Ectodermal cell (in vitro differentiated cells): ENCODE measurements around the gene PLEKHA8.

ENCODE experiments used
- H3K27ac ChIP-seq: 2 replicates; pipeline ENCODE4 v1.7.0; 2013; ENCODE audit warnings: mild to moderate bottlenecking, low read depth, low read length; ENCODE audit not compliant: insufficient read depth, poor library complexity, severe bottlenecking
- H3K27me3 ChIP-seq: 2 replicates; pipeline ENCODE4 v1.7.0; 2013; ENCODE audit warnings: mild to moderate bottlenecking, low read length; ENCODE audit not compliant: insufficient read depth, control insufficient read depth, poor library complexity, severe bottlenecking
- H3K36me3 ChIP-seq: one replicate; pipeline ENCODE4 v1.7.0; 2013; ENCODE audit warnings: low read length; ENCODE audit not compliant: control insufficient read depth, insufficient read depth
- H3K4me1 ChIP-seq: one replicate; pipeline ENCODE4 v1.7.0; 2013; ENCODE audit warnings: low read length; ENCODE audit not compliant: control insufficient read depth, insufficient read depth
- H3K4me3 ChIP-seq: 2 replicates; pipeline ENCODE4 v1.7.0; 2013; ENCODE audit warnings: low read depth, low read length, control low read depth; ENCODE audit not compliant: insufficient read depth
- H3K9me3 ChIP-seq: 2 replicates; pipeline ENCODE4 v1.7.0; 2013; ENCODE audit warnings: mild to moderate bottlenecking, low read length, moderate library complexity; ENCODE audit not compliant: control insufficient read depth
- WGBS, 2 experiments: methylation state at CpG; one replicate each; pipeline ENCODE4 v1.1.7; 2013; ENCODE audit warnings: missing lambda C conversion rate in 2 of 2; 5-methylcytosine and 5-hydroxymethylcytosine counted together

Gene PLEKHA8

GRCh38 chr7:30171766-30172447, 143.7 kb downstream of the PLEKHA8 start:
- 80% methylated on average over 9 of the region's 9 CpGs for WGBS, 2 experiments

GRCh38 chr7:30172451-30172850, 144.2 kb downstream of the PLEKHA8 start:
- H3K4me1 ChIP-seq: peaks cover 36% of the 10 kb centered on the region
- H3K9me3 ChIP-seq: no peaks in the 10 kb centered on the region
- H3K27me3 ChIP-seq: no peaks in the 10 kb centered on the region
- H3K4me3 ChIP-seq: no peak overlapping the region
- 93 to 94% methylated on average over 3 of the region's 3 CpGs for WGBS, 2 experiments
- H3K36me3 ChIP-seq: no peaks in the 10 kb centered on the region
- H3K27ac ChIP-seq: no peak overlapping the region

More at GRCh38 chr7:30171766-30172447, 143.7 kb downstream of the PLEKHA8 start:
- H3K4me1 ChIP-seq: peaks cover 36% of the 10 kb centered on the region
- H3K27ac ChIP-seq: no peak overlapping the region
- no peak overlapping the region for H3K4me3 ChIP-seq
- H3K9me3 ChIP-seq: no peaks in the 10 kb centered on the region
- no peaks in the 10 kb centered on the region for H3K36me3 ChIP-seq
- no peaks in the 10 kb centered on the region for H3K27me3 ChIP-seq

- Histone ChIP-seq H3K27ac (peak overlapping the region; percentile 1), H3K9me3 (no peaks in the 10 kb centered on the region), H3K4me3 (no peak overlapping the region), H3K36me3 (no peaks in the 10 kb centered on the region), H3K4me1 (peaks cover 36% of the 10 kb centered on the region), H3K27me3 (no peaks in the 10 kb centered on the region)
- WGBS, 2 experiments: 69 to 77% methylated on average over 13 of the region's 13 CpGs
Measured at GRCh38 chr7:30173058-30173897, 145.1 kb downstream of the PLEKHA8 start.

GRCh38 chr7:30175180-30175579, 147.0 kb downstream of the PLEKHA8 start:
- Histone ChIP-seq H3K36me3 (no peaks in the 10 kb centered on the region), H3K27me3 (no peaks in the 10 kb centered on the region), H3K27ac (no peak overlapping the region), H3K4me1 (peaks cover 18% of the 10 kb centered on the region), H3K9me3 (no peaks in the 10 kb centered on the region), H3K4me3 (no peak overlapping the region)
- WGBS, 2 experiments: 87 to 91% methylated on average over 3 of the region's 3 CpGs

- H3K27me3 ChIP-seq: no peaks in the 10 kb centered on the region
- no peak overlapping the region for H3K4me3 ChIP-seq
- 90 to 91% methylated on average over 7 of the region's 7 CpGs for WGBS, 2 experiments
- H3K27ac ChIP-seq: no peak overlapping the region
- H3K4me1 ChIP-seq: peaks cover 18% of the 10 kb centered on the region
- H3K36me3 ChIP-seq: no peaks in the 10 kb centered on the region
- H3K9me3 ChIP-seq: no peaks in the 10 kb centered on the region
Measured at GRCh38 chr7:30175636-30176147, 147.5 kb downstream of the PLEKHA8 start.

- Histone ChIP-seq H3K27ac (no peak overlapping the region), H3K4me1 (peaks cover 18% of the 10 kb centered on the region), H3K36me3 (no peaks in the 10 kb centered on the region), H3K4me3 (no peak overlapping the region), H3K9me3 (no peaks in the 10 kb centered on the region), H3K27me3 (no peaks in the 10 kb centered on the region)
- 78 to 79% methylated on average over 6 of the region's 6 CpGs for WGBS, 2 experiments
Measured at GRCh38 chr7:30176463-30177109, 148.4 kb downstream of the PLEKHA8 start.

GRCh38 chr7:30177186-30177585, 149.0 kb downstream of the PLEKHA8 start:
- Histone ChIP-seq H3K9me3 (no peaks in the 10 kb centered on the region), H3K27ac (no peak overlapping the region), H3K27me3 (no peaks in the 10 kb centered on the region), H3K36me3 (no peaks in the 10 kb centered on the region), H3K4me1 (peaks cover 18% of the 10 kb centered on the region), H3K4me3 (no peak overlapping the region)
- whole genome bisulfite sequencing, 2 experiments: 94 to 95% methylated on average over 5 of the region's 5 CpGs

GRCh38 chr7:30177965-30178364, 149.8 kb downstream of the PLEKHA8 start:
- no peaks in the 10 kb centered on the region for H3K36me3 ChIP-seq
- WGBS, 2 experiments: 70 to 82% methylated on average over 3 of the region's 3 CpGs
- no peak overlapping the region for H3K4me3 ChIP-seq
- H3K9me3 ChIP-seq: no peaks in the 10 kb centered on the region
- H3K4me1 ChIP-seq: peaks cover 10% of the 10 kb centered on the region
- no peak overlapping the region for H3K27ac ChIP-seq
- H3K27me3 ChIP-seq: no peaks in the 10 kb centered on the region

GRCh38 chr7:30178748-30179436, 150.7 kb downstream of the PLEKHA8 start:
- Histone ChIP-seq H3K27ac (no peak overlapping the region), H3K27me3 (no peaks in the 10 kb centered on the region), H3K9me3 (no peaks in the 10 kb centered on the region), H3K4me1 (peaks cover under 1% of the 10 kb centered on the region), H3K36me3 (no peaks in the 10 kb centered on the region), H3K4me3 (no peak overlapping the region)
- WGBS, 2 experiments: 92 to 93% methylated on average over 3 of the region's 3 CpGs
